ENCODE measurements around the gene SLC35E2B.

SLC35E2B gene

DNA sequence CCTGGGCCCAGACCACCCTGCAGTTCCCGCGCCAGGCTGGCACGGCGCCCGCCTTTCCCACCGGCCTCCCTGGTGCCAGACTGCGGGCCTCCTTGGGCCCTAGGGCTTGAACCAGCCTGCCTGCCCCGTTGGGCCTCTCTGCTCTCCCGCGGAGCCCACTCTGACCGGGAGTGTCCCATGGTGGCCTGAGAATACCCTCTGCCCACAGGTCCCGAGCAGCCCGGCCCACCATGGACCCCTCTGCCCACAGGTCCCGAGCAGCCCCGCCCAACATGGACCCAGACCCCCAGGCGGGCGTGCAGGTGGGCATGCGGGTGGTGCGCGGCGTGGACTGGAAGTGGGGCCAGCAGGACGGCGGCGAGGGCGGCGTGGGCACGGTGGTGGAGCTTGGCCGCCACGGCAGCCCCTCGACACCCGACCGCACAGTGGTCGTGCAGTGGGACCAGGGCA is 69.4 kb downstream of the SLC35E2B start:
- ATAC-seq: no peak

DNA sequence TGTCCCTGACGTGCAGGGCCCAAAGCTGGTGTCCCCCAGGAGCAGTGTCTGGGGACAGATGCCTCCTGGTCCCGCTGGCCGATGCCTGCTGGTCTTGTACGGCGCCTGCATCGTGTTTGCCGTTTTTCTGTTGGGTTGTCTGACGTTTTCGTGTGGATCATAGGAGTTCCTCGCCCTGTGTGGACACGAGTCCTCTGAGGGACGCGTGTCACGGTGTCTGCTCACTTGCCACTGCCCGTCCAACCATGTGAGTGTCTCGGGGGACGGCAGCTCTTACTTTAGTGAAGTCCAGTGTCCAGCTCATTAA is 69.9 kb downstream of the SLC35E2B start:
- no peak for ATAC-seq

GRCh38 chr1:1622010-1622787 is 70.4 kb downstream of the SLC35E2B start:
- ATAC-seq: no peak

GRCh38 chr1:1621173-1622009 is 71.2 kb downstream of the SLC35E2B start:
- ATAC-seq: no peak

DNA sequence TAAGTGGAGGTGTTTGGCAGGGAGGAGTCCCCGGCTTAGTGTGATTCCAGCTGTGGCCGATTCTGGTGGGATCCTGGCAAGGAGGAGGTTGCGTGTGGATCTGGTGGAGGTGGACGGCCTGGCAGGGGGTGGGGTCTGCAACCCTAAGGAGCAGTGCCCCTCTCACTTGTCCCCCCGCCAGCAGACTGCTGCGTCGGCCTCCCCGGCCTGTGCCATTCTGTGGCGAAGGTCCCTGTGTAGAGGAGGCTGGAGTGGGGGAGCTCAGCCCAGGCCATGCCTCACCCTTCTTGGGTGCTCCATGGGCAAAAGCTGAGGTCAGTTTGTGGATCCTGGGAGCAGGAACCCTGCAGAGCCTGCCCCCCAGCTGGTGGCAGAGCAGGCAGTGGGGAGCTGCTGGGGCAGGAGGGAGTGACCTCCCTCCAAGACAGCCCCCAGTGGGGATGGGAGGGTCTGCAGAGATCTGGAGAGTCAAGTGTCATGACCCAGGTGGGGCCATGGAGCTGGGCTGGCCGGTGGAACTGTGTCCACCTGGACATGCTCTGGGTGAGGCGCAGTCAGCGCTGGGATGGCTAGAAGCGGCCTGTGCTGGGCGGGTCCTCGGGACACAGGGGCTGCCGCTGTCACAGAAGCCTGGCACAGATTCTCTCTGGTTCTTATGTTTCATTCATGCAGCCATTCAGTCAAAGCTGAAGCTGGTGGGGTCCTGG is 72.0 kb downstream of the SLC35E2B start:
- ATAC-seq: no peak

- no peak for ATAC-seq
These were observed 72.7 kb downstream of the SLC35E2B start for GRCh38 chr1:1619917-1620361.

DNA sequence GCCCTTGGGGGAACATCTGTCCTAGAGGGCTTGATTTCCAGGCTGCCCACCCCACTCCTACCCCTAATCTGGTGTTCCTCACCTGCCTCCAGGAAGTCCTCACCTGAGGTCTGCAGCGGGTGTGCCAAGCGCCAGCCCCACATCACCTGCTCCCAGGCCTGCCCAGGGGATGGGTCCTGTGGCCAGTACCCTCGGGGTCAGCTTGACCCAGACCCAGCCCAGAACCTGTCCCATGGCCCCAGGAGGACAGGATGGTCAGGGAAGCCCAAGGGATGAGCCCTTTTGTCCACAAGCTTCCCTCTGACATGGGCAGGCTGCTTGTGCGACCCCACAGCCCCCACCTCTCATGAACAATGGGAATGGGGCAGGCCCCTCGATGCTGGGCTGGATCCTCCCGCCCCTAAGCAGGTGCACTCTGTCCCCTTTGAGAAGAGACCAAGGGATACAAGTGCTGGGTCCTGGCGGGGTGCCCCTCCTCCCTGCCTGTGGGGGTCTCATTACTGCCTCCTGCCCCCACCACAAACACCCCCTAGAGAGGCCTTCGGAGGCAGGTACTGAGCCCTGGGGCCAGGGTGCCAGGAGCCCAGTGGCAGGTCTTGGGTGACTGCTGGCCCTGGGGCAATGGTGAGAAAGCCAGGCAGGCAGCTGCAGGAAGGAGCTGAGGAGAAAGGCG is 74.1 kb downstream of the SLC35E2B start:
- ATAC-seq: no peak

GRCh38 chr1:1617925-1618324 is 74.7 kb downstream of the SLC35E2B start:
- ATAC-seq: no peak

DNA sequence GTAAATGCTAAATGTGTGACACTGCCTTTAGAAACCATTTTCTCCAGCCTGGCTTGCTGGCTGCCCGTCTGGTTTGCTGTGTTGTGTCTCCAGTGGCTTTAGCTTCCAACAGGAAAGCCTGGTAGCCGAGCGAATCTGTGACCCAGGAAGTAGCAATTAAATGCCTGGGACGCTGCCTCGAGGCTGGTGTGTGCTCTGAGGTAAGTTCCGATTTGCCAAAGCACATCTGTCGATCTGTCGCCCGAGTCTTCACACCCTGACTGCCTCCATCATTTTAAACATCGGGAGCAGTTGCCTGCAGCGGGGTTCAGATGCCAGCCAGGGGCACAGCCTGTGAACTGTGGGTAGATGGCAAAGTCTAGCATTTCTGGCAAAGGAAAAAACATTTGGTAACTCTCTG is 75.1 kb downstream of the SLC35E2B start:
- ATAC-seq: no peak

- ATAC-seq: no peak
These were observed 75.8 kb downstream of the SLC35E2B start for GRCh38 chr1:1616838-1617237.

- ATAC-seq: peak; percentile 7 to 8
These were observed 76.4 kb downstream of the SLC35E2B start for GRCh38 chr1:1616045-1616790.

- peak; percentile 85 to 89 for ATAC-seq
These were observed 77.1 kb downstream of the SLC35E2B start, which contains the start of gene MIB2 for GRCh38 chr1:1615256-1616044. MIB2 (plus strand) TSS chr1:1615500; CDS start chr1:1623453, 7,953 bp downstream.

DNA sequence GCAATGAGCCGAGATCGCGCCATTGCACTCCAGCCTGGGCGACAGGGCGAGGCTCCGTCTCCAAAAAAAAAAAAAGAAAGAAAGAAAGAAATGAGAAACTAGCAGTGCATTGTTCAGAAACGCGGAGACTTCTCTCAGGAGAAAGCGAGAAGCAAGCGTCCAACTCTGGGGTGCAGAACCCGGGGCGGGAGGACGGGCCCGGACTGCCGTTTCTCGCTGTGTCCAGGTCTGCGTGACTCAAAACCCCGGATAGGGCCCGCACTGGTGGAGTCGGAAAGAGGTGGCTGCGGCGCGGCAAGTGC is 77.7 kb downstream of the SLC35E2B start:
- ATAC-seq: no peak

DNA sequence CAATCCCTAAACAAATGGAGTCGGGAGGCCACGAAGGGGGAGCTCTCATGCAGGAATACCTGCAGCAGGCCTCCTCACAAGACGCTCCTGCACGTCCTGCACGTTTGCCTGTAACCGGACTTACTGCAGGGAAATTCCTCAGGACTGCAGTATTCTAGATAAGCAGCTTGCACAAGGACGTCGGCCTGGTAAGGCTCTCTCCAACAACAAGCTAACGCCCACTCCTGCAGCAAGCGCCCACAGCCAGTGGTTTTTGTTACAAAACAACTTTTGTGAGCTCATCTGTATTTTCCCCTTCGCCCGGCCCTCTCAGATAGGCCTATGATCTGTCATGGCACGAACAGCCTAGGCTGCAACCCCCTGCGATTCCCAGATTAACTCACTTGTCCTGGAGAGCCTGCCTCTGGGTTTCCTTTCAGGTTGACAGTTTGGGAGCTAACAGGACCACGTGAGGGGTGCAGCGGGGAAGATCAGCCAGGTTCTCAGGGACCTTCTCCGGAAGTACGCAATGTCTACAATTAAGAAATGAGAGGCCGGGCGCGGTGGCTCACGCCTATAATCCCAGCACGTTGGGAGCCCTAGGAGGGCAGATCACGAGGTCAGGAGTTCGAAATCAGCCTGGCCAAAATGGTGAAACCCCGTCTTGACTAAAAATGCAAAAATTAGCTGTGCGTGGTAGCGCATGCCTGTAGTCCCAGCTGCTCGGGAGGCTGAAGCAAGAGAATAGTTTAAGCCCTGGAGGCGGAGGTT is 78.2 kb downstream of the SLC35E2B start:
- ATAC-seq: peak in 1 of 2 donors; percentile 1

- ATAC-seq: no peak
These were observed 79.0 kb downstream of the SLC35E2B start for GRCh38 chr1:1613509-1614082.

- no peak for ATAC-seq
These were observed 80.5 kb downstream of the SLC35E2B start for GRCh38 chr1:1612104-1612400.

GRCh38 chr1:1610796-1611195 is 81.8 kb downstream of the SLC35E2B start:
- ATAC-seq: no peak

- no peak for ATAC-seq
These were observed 82.6 kb downstream of the SLC35E2B start for GRCh38 chr1:1609822-1610485.

Measured in activated CD4-positive, CD25-positive, alpha-beta regulatory T cell treated with anti-CD3 and anti-CD28 coated beads, Interleukin-2, amount 50 U/mL, for 24 hours (primary cell).